Central memory CD4-positive, alpha-beta T cell (primary cell): ENCODE measurements around the gene DNAH2.

Experiments used
- DNase-seq: peaks from one replicate; pipeline ENCODE4 v3.0.0; 2022

The DNAH2 gene

DNA sequence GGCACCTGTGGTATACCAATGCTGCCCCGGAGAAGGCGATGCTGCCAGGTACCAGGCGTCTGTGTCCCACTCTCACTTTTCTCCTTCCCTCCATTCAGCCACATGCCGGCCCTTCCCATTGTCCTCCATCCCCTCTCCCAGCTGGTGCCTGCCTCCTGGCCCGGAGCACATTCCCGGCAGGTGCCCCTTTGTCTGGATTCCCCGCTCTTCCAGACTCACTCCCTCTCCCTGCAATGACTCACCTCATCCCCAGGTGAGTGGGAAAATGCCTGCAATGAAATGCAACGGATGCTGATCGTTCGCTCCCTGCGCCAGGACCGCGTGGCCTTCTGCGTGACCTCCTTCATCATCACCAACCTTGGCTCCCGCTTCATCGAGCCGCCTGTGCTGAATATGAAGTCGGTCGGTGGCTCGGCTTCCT, 106.0 kb downstream of the DNAH2 start:
- DNase-seq, result no peak

DNA sequence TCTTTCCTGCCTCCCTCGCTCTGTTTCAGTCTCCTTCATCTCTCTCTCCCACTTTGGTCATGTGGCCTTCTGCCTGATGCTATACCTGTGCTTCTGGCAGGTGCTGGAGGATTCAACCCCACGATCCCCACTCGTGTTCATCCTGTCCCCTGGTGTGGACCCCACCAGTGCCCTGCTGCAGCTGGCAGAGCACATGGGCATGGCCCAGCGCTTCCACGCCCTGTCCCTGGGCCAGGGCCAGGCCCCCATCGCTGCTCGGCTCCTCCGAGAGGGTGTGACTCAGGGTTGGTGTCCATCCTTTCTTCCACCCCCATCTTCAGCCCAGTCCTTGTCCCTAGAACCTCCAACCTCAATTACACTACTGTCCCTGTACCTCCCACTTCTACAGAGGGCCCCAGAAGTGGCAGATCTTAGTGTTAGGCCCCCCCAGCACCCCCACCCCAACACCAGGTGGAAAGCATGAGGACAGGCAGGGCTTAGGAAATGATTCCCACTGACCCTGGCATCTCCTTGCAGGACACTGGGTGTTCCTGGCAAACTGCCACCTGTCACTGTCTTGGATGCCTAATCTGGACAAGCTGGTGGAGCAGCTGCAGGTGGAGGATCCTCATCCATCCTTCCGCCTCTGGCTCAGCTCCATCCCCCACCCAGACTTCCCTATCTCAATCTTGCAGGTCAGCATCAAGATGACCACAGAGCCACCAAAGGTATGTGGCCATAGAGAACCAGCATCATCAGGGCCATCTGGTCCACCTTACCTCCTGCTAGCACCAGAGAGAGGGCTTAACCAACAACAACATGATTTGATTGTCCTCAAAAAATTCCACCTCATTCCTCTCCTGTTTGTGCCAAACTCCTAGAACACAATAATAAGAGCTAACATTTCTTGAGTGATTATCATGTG, 106.7 kb downstream of the DNAH2 start:
- DNase-seq, result no peak

DNA sequence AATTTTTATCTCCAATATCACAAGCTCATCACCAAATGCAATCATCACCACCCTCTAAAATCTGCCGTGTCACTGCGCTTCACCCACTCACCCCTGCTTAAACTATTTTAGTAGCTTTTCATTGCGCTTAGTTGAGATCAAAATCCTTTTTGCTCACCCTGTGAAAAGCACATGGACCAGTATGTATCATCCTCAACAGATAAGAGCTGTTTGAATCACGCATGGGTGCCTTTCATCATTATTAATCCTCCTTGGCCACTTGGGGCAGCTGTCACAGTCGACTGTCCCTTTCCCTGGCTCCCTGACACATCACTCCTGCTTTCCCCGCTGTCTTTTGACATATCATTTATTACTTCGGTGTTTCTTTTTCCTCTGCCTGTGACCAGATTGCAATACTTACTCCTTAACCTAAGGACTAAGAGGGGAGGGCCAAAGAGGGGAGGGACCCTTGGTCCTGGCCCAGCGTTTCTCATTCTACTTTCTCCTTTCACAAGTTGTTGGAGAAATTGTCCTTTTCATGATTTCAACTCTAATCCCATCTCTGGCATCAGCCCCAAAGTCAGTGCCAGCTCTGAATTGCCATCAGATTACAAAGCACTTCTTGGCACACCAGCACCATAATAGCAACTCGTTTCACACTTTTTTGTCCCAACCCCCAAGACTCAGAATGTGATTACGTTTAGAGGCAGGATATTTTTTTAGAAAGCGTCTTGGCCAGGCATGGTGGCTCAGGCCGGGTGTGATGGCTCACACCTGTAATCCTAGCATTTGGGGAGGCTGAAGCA, 107.9 kb downstream of the DNAH2 start:
- DNase-seq, result no peak

DNA sequence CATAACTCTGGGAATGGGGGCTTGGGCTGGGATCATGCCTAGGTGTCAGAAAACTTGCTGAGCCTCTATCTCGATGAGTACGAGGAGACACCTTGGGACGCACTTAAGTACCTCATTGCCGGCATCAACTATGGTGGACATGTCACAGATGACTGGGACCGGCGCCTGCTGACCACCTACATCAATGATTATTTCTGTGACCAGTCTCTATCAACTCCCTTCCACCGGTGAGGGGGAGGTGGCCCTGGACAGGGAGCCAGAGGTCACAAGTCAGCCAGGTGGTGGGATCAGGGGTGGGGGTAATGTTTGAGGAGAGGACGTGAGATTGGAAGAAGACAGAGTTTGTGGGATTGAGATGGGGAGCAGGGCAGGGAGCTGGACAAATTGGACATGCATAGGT, 113.1 kb downstream of the DNAH2 start:
- DNase-seq, result no peak

DNA sequence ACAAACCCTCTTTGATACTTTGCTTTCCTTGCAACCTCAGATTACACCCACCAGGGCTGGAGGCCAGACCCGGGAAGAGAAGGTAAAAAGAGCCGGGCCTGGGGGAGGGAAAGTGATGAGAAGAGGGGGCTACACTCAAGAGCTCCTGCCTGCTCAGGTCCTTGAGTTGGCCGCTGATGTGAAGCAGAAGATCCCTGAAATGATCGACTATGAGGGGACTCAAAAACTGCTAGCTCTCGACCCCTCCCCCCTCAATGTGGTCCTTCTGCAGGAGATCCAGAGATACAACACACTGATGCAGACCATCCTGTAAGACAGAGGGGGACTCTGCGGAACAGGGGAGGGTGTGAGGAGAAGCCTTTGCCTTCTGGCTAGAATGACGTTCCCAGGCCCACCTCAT, 113.7 kb downstream of the DNAH2 start:
- no peak for DNase-seq

DNA sequence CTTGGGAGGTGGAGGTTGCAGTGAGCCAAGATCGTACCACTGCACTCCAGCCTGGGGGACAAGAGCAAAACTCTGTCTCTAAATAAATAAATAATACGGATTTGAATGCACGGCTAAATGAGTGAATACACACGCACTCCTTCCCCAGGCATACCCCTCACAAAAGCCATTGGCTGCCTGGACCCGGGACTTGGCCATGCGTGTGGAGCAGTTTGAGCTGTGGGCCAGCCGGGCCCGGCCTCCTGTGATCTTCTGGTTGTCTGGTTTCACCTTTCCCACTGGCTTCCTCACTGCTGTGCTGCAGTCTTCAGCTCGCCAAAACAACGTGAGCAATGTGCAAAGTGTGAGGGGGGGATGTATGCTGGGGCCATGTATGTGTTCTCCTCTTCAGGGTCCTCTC, 114.9 kb downstream of the DNAH2 start:
- no peak for DNase-seq

DNA sequence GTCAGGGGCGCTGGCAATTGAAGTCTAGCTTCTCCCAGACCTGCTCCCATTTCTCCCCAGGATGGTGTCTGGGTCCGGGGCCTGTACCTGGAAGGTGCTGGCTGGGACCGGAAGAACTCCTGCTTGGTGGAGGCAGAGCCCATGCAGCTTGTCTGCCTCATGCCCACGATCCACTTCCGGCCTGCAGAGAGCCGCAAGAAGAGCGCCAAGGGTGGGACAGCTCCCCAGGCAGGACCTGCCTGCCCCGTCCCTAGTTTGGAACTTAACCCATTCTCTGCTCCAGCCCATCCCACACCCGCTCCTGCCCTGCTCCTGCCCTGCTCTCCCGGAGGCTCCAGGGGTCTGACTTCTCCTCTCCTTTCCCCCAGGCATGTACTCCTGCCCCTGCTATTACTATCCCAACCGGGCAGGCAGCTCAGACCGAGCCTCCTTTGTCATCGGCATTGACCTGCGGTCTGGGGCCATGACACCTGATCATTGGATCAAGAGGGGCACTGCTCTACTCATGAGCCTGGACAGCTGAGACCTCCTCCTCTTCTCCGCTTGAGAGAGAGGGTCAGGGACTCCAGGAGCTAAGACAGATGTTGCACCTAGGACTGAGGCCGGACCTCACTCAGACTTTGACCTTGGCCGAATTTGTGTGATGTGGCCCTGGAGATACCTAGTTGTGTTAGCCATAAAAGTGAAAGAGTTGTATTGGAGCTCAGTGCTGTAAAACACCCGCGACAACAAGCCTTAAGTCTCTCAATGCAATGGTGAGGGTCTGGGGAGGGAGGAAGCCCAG, 115.7 kb downstream of the DNAH2 start:
- DNase-seq, result no peak

DNA sequence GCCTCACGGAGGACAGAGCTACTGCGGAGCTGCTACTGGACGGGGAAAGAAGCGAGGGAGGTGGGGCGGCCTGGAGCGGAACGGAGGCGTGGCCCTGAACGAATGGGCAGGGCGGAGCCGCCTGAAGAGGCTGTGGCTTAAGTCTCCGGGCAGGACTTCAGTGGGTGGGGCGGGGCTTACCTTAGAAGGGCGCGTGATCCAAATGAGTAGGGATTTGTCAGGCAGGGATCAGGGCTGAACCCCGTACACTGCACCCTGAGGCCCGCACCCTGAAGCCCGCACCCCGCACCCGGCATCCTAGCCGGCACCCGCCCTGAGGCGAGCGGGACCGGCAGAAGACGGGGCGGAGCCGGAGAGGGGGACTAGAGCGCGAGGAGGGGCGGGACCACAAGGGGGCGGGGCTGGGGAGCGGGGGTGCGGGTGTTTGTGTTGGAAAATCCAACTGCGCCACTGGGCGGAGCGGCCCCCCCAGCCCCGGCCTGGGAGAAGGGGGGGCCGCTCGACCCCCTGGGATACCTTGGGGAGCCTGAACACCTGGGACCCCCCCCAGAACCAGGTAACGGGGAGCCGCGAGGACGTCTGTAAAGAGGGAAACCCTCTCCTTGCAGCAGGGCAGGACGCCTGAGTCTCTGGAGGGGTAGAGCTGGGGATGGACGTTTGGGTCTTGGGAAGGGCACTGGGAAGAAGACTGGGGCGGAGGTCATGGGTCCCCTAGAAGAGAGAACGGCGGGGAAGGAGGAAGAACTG, 116.4 kb downstream of the DNAH2 start, which contains the start of gene KDM6B:
TSS of gene KDM6B (plus strand) at position 423 of the 747 bp plus-strand sequence. CDS start 11,338 bp downstream, outside the sequence.
- peak; percentile 86 for DNase-seq

DNA sequence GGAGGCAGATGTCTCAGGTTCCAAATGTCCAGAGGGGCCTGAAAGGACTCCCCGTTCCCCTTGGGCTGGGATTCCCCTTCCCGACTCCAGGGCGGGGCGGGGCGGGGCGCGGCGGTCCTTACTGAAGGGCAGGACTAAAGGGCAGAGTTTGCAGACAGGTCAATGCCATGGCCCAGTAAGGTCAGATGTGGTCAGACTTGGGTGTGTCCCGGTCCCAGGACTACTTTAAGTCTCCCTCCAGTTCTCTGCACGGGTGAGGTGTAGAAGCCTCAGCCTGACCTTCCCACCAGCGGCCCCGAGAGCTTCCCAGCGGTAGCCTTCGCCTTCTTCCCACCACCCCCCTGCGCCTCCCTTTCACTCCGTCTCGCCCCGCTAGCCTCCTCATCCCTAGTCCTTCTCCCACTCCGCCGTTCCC, 117.0 kb downstream of the DNAH2 start:
- peak; percentile 60 for DNase-seq

DNA sequence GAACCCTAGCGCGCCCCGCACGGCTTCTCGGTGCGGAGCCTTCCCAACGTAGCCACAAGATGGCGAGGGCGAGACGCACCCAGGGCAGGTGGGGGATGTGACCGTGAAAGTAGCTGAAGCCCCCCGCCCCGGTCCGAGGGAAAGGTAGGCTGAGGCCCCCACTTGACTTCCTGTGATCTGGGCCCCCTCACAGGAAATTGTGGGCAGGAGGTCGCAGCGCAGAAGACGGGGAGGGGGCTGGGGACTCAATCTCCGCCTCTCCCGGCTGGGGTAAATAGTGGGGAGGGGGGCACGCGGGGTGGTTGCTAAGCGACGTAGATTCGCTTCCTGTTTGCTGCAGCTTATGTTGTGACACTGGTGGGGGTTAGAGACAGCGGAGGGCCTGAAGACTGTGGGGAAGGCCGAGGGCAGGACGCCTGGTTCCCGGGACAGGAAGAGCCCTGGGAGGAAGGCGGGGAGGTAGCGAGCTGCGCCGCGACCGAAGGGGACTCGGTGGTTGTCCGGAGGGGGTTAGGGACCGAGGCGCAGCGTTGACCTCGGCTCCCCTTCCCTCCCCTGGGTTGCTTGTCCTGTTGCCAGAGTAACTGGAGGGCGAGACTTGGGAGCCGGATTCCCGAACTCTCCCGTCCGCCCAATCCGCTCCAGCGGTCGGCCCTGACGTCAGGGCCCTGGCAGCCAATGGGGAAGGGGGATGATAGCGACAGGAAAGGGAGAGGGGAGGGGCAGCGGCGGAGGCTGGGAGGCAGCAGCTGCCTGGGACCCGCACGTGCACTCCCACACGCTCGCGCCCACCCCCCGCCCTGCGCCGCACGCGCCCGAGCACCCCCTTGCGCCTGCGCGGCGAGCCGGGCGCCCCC, 117.6 kb downstream of the DNAH2 start:
- peak; percentile 92 for DNase-seq

DNA sequence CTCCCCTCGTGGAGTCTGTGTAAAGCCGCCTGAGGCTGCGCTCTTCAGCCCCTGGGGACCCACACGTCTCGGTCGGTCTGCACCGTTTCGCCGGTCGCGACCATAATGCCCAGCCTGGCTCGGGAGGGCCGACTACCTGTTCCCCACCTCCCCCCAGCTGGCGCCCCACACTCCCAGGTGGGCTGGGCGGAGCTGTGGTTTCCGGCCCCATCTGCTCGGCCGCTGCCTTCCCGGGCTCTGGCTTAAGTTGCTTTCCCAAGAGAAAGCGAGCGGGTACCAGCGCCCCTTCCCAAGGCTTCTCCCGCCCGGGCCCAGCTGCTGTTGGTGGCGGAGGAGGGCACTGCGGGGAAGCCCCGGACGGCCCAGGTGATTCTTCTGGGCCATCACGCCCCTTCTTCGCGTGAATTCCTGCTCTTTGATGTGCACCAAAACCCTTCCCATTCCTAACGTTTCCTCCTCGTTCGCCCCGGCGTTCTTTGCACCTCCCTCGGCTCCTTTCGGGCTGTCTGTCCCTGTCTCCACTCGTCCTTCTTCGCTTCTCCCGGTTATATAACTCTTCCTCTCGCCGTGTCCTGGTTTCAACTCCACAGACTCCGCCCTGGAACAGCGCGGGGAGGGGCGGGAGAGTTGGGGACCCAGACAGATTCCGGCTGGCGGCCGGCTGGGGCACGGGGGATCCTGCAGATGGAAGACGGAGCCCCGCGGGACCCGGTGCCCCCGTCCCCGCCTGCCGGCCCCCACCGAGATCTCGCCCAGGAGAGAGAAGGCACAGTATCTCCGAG, 118.5 kb downstream of the DNAH2 start:
- DNase-seq, result no peak

DNA sequence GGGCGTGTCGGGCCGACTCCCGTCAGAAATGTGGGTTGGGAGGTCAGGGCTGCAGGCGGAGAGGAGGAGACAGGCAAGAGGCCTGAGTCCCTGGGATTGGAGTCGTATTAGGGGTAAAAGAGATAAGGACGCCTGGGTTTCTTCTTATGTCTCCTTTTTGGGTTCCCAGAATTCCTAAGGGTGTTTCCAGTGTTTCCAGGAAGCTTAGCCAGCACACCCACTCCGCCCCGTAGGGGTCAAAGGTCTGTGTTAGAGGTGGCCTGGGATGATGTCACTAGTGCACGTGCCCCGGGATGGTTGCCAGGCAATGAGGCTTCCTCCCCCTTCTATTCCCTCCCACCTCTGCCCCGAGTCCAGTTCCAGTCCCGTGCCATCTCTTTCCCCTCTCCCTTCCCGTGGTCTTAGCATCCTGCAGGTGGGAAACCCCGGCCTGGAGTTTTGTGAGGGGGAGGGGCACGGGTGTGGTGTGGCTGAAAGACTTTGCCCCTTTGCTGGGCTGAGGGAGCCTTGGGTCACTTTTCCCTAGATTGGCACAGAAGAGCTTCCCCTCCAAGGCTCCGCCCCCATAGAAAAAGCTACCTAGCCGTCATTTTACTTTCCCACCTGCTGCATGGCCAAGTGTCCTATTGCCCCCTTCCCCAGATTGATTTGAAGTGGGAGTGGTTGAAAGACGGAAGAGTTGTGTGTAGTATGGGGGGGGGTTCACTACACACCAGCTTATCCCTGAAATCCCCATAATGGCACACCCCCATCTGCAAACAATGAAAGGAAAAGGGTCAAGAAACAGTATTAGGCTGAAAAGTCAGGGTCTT, 119.3 kb downstream of the DNAH2 start:
- peak; percentile 67 for DNase-seq

DNA sequence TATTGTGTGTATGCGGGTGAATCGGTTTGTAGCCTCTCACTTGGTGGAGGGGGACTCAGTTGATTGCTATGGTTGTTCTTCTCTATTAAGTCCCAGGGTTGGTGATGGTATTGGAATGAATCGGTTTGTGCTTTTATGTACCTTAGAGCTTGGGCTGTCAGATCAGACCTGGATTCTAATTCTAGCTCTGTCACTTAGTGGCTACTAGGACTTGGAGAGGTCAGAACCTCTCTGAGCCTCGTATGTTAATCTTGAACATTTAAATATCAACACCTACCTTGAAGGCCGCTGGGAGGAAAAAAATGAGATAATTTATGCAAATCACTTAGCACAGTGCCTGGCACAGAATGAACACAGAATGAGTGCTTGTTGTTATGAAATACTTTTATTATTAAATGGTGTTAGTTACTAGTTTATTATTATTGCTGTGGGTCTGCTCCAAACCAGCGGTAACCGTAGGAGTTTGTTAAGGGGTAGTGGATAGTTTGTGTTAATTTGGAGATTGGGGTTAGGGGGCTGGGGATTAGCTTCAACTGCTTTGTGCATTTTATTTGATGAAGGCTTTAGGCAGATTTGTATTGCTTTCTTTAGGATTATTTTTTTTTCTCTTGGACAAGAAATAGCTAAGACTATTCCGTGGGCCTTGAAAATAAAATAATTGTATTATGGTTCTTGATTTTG, 120.0 kb downstream of the DNAH2 start:
- no peak for DNase-seq

DNA sequence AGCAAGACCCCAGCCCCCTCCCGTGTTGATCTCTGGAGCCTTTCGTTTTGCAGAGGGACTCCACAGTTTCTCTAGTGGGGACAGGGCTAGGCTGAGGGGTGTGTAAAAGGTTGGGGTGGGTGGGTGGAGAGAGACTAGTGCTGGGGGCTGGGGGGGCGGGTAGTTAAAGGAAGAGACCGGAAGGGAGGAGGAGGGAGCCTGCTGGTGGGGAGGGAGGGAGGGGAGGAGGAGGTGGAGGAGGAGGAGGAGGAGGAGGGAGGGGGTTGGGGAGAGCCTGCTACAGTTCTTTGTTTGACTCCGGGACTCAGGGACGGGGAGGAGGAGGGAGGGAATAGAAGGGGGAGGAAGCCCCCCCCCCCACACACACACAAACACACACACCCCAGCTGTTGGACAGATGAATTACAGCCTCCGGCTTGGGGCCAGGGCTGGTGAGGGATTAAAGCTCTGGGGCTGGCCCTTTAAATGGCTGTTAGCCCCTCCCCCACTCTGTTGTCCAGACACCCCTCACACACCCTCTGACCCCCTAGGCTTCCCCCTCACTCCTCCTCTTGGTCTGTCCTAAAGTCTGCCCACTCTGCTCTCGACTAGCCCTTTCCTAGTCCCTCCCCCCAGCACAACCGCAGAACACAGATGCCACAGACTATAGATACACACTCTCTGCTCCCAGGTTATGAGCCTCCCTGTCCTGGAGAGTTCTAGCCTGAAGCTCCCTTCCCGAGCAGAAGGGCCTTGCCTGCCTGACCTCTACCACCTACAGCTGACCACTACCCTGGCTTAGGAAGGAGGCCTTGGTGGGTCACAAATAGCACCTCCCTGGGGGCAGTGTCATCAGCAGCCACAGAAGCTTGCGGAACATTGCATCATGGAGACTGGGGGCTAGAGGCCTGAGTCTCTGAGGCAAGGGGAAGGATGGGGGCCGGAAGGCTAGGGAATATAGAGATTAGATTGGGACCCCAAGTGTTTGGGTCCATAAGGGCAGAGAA, 120.8 kb downstream of the DNAH2 start:
- no peak for DNase-seq

DNA sequence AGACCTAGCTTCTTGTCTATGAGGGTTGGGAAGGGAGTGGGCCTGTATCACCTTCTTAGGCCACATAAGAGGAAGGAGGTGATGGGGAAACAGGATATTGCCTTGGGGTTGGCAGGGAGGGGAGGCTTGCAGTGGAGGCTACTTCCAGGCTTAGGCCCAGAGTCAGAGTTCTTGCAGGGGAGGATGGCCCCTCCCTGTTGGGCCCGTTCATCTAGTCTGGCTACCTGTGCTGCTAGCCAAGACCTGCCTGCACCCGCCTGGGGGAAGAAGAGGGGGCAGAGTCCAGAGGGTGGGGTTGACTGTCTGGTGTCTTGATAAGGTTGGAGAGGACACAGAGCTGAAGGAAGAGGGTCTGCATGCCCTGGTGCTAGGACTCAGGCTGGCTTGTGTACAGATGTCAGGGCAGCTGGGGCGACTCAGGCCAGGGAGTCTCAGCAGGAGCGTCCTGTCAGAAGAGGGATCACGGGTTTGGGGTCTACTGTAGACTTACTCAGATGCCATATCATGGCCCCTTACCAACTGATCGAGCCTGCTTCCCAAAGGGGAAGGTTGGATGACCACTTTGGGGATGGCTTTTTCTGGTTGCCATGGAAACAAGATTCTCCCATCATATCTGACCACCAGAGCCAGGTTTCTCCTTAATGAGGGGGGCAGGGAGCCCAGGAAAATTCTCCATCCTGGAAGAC, 121.8 kb downstream of the DNAH2 start:
- no peak for DNase-seq

DNA sequence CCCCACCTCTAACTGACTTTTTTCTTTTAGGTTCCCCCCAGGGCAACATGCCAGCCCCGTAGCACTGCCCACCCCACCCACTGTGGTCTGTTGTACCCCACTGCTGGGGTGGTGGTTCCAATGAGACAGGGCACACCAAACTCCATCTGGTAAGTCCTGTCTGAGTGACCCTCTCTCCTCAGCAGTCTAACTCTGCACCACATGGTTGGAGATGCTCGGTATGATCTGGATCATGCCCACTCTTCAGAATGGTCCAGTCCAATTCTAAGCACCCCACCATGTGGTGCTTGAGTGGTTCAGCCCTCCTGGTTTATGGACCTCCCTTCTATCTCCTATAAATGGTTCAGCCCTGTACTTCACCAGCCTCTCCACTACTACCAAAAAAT, 122.3 kb downstream of the DNAH2 start:
- no peak for DNase-seq

DNA sequence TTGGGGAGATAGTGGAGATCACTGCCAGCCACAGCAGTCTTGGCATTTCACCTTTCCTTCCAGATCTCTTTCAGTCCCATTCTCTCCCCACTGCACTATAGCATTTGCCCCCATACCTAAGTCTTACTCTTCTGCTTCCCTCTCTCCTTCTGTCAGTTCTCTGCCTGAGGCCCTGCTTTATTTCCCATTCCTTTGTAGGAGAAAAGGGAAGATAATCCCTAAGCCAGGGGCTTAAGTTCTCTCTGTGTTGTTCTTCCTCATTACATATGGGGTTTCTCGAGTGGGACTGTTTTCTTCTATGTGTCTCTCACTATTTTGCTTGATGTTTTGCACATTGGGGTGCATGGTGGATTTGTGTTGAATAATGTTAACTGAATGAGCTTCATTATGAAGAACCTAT, 122.9 kb downstream of the DNAH2 start:
- DNase-seq, result no peak
